GM23338 (cell line): ENCODE measurements around the gene ZMAT5.

Experiments used
- EZH2 ChIP-seq: fragments of 200-600 bp; sonication (generic); IDR thresholded peaks from one replicate; pipeline ENCODE4 v1.8.0; 2017; ENCODE audit warnings: antibody characterized with exemption, mild to moderate bottlenecking, low read depth; ENCODE audit not compliant: unreplicated experiment
- TF ChIP-seq, protein P1 (sequence below), 2 experiments: fragments of 200-600 bp in 1 of 2; sonication (generic) in 1 of 2; conservative IDR thresholded peaks; 2 replicates each; pipeline versions ENCODE4 v1.5.1 to v1.6.1; 2016 to 2017; ENCODE audit warnings: antibody characterized with exemption in 2 of 2, low read depth in 2 of 2, mild to moderate bottlenecking in 2 of 2, moderate library complexity in 1 of 2

DNA sequence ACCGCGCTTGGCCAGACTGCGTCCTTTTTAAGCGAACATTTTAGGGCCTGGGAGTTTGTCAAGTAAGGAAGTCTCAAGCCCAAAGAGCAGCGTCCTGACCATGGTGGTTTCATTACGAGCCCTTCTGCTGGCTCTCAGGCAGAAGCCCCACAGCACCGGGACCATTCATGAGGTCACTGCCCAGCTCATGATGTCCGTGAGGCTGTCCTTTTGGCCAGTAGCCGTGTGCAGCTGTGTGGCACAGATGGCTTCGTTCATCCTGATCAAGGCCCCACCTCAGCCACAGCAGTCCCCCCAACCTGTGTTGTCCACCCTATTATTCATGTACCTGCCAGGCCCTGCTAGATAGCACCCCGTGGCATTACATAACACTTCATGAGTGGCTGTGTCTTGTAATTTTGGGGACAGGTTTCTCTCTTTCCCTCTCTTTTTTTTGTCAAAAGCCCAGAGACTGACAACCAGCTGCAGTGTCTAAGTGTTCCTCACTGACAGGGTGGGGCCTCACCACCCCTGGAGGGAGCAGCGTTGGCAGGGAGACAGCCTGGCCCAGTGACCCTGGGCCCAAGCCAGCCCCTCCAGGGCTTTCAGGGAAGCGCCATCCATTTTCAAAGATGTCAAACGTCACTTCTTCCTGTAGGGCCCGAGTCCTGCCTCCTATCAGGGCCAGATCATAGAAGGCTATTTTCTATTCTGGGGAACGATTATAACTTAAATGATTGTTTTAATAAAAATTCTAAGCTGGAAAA lies 68.8 kb downstream of the ZMAT5 start:
- TF ChIP-seq, protein P1, sequence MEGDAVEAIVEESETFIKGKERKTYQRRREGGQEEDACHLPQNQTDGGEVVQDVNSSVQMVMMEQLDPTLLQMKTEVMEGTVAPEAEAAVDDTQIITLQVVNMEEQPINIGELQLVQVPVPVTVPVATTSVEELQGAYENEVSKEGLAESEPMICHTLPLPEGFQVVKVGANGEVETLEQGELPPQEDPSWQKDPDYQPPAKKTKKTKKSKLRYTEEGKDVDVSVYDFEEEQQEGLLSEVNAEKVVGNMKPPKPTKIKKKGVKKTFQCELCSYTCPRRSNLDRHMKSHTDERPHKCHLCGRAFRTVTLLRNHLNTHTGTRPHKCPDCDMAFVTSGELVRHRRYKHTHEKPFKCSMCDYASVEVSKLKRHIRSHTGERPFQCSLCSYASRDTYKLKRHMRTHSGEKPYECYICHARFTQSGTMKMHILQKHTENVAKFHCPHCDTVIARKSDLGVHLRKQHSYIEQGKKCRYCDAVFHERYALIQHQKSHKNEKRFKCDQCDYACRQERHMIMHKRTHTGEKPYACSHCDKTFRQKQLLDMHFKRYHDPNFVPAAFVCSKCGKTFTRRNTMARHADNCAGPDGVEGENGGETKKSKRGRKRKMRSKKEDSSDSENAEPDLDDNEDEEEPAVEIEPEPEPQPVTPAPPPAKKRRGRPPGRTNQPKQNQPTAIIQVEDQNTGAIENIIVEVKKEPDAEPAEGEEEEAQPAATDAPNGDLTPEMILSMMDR (conservative IDR thresholded peaks at IDR 0.05; ENCODE audit: low read depth in 2 of 2): no peak
- TF ChIP-seq EZH2: no peak
